Panc1 (cell line): Measurements from ENCODE around the gene SAYSD1.

Experiments used
- SIN3A ChIP-seq: IDR thresholded peaks from 2 replicates; pipeline ENCODE4 v1.6.1; 2012; ENCODE audit warnings: low read depth, mild to moderate bottlenecking, low read length, moderate library complexity, borderline replicate concordance; ENCODE audit not compliant: insufficient read depth
- TF ChIP-seq, protein P1 (sequence below): fragments of 450-650 bp; IDR thresholded peaks from 2 replicates; pipeline ENCODE4 v1.5.1; 2017; ENCODE audit warnings: mild to moderate bottlenecking

DNA sequence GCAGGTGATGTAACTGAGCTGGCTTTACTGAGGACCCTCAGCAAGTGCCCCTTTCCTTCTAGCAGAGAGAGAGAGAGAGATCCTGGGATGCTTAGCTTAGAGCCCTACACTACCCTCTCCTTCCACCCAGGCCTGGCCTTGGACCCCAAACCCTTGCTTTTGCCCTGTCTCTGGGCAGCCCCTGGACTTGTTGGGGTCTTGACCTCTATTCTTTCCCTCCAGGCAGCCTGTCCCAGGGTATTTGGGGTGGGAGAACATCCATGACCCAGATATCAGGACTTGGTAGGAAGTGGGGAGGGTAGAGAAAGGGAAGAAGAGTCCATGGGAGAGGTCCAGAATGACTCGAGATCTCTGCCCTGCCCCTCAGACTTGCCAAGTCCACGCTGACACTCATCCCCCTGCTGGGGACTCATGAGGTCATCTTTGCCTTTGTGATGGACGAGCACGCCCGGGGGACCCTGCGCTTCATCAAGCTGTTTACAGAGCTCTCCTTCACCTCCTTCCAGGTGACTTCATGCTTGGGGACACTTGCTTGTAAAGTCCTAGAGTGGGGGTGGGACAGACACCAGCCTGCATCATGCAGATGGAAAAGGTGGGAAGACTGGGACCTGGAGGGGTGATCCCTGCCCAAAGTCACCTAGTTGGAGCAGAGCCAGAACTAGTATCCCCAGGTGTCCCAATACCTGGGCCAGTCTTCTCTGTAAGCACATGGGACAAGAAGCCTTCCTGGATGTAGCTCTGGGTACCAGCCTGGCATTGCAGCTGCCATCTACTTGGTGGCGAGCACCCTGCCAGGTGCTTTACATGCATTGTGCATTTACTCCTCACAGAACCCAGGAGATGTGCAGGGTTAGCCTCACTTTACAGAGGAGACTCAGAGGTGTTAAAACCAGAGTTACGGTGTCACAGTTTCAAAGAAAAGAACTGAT, 35.5 kb downstream of the SAYSD1 start:
- TF ChIP-seq, protein P1, sequence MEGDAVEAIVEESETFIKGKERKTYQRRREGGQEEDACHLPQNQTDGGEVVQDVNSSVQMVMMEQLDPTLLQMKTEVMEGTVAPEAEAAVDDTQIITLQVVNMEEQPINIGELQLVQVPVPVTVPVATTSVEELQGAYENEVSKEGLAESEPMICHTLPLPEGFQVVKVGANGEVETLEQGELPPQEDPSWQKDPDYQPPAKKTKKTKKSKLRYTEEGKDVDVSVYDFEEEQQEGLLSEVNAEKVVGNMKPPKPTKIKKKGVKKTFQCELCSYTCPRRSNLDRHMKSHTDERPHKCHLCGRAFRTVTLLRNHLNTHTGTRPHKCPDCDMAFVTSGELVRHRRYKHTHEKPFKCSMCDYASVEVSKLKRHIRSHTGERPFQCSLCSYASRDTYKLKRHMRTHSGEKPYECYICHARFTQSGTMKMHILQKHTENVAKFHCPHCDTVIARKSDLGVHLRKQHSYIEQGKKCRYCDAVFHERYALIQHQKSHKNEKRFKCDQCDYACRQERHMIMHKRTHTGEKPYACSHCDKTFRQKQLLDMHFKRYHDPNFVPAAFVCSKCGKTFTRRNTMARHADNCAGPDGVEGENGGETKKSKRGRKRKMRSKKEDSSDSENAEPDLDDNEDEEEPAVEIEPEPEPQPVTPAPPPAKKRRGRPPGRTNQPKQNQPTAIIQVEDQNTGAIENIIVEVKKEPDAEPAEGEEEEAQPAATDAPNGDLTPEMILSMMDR = no peak
- TF ChIP-seq SIN3A = no peak
